WTC11 (cell line): ENCODE data around the gene MARCKS. TPM values are rescaled to one million over a fixed set of nuclear protein-coding genes. Genes with fewer than 3 reads are reported as not detected.

Experiments used
- ATAC-seq: fragments of 200-7000 bp; cut with Tn5 transposase; 2 replicates; pipeline ENCODE4 v1.10.0; 2021; ENCODE audit warnings: mild to moderate bottlenecking, moderate library complexity
- CTCF ChIA-PET: fragments of 300-600 bp; sonication (Branson Sonifier 250); formaldehyde crosslinking; loops from one replicate; lab custom pipeline; 2021; ENCODE audit warnings: antibody characterized with exemption; lab: Charles Lee
- POLR2A ChIA-PET: fragments of 350-600 bp; sonication (Branson Sonifier 250); formaldehyde crosslinking; loops from one replicate; lab custom pipeline; 2021; ENCODE audit warnings: antibody characterized with exemption; lab: Charles Lee
- DNase-seq: peaks from one replicate; pipeline ENCODE4 v3.0.0; 2021; ENCODE audit warnings: low spot score
- H3K27ac Mint-ChIP-seq: 2 replicates; pipeline ENCODE4 v1.8.0; 2021; ENCODE audit warnings: mixed read lengths
- H3K27me3 Mint-ChIP-seq: 2 replicates; pipeline ENCODE4 v1.8.0; 2021; ENCODE audit warnings: low read depth, mild to moderate bottlenecking, moderate library complexity, mixed read lengths
- H3K36me3 Mint-ChIP-seq: 2 replicates; pipeline ENCODE4 v1.8.0; 2021; ENCODE audit warnings: mixed read lengths
- H3K4me1 Mint-ChIP-seq: 2 replicates; pipeline ENCODE4 v1.8.0; 2022; ENCODE audit warnings: mixed read lengths
- H3K4me3 Mint-ChIP-seq: 2 replicates; pipeline ENCODE4 v1.8.0; 2021; ENCODE audit warnings: mild to moderate bottlenecking, moderate library complexity, mixed read lengths
- H3K9me3 Mint-ChIP-seq: 2 replicates; pipeline ENCODE4 v1.8.0; 2021; ENCODE audit warnings: mixed read lengths
- CREB1 ChIP-seq: sonication (generic); formaldehyde crosslinking; IDR thresholded peaks from 2 replicates; pipeline ENCODE4 v1.8.0; 2023; ENCODE audit warnings: mild to moderate bottlenecking, missing genetic modification reagents
- ELF4 ChIP-seq: sonication (generic); formaldehyde crosslinking; IDR thresholded peaks from 2 replicates; pipeline ENCODE4 v1.8.1; 2022; ENCODE audit warnings: low read depth, mild to moderate bottlenecking, moderate library complexity, missing genetic modification reagents
- JAZF1 ChIP-seq: fragments of 250-450 bp; sonication (Bioruptor Pico); IDR thresholded peaks from 2 replicates; pipeline ENCODE4 v1.9.0; 2021; ENCODE audit warnings: moderate library complexity, mild to moderate bottlenecking, inconsistent platforms
- MAX ChIP-seq: sonication (generic); formaldehyde crosslinking; IDR thresholded peaks from 2 replicates; pipeline ENCODE4 v1.8.0; 2022; ENCODE audit warnings: mild to moderate bottlenecking, missing genetic modification reagents
- NFATC4 ChIP-seq: fragments of 250-450 bp; sonication (Bioruptor Pico); IDR thresholded peaks from 2 replicates; pipeline ENCODE4 v1.9.0; 2021; ENCODE audit warnings: mild to moderate bottlenecking
- TEAD4 ChIP-seq: sonication (generic); formaldehyde crosslinking; IDR thresholded peaks from 2 replicates; pipeline ENCODE4 v1.8.0; 2022; ENCODE audit warnings: mild to moderate bottlenecking, missing genetic modification reagents
- ZBTB43 ChIP-seq: sonication (generic); formaldehyde crosslinking; IDR thresholded peaks from 2 replicates; pipeline ENCODE4 v1.8.1; 2023; ENCODE audit warnings: mild to moderate bottlenecking, missing genetic modification reagents
- ZNF423 ChIP-seq: fragments of 250-450 bp; sonication (Bioruptor Pico); IDR thresholded peaks from 2 replicates; pipeline ENCODE4 v2.1.2; 2022; ENCODE audit warnings: mild to moderate bottlenecking, moderate library complexity
- total RNA-seq: library from RNA; stranded (reverse); gene quantifications from 3 replicates; pipeline ENCODE4 v1.2.3, GENCODE V29; 2021
- TF ChIP-seq, protein P1 (sequence below): fragments of 250-450 bp; sonication (Bioruptor Pico); IDR thresholded peaks from 2 replicates; pipeline ENCODE4 v1.9.0; 2021; ENCODE audit warnings: mild to moderate bottlenecking
- TF ChIP-seq, protein P2 (sequence below): sonication (generic); formaldehyde crosslinking; IDR thresholded peaks from 2 replicates; pipeline ENCODE4 v1.8.1; 2023; ENCODE audit warnings: mild to moderate bottlenecking, moderate library complexity, missing genetic modification reagents

The MARCKS gene
- total RNA-seq, 1 experiment from 2014 or later = 95.1 TPM

GRCh38 chr6:113859349-113860180 lies 2.4 kb downstream of the MARCKS start:
- no peak overlapping the region for H3K27ac Mint-ChIP-seq
- H3K4me1 Mint-ChIP-seq = peaks cover 18% of the 10 kb centered on the region
- H3K9me3 Mint-ChIP-seq = no peaks in the 10 kb centered on the region
- ChIA-PET POLR2A (interaction anchor here (0.9 to 2.4 kb wide), 5 partner anchors 10 to 295 kb away, joined by 3 to 12 read pairs (median 4); no protein-coding TSS in a partner anchor), CTCF (interaction anchor here (0.7 to 2.1 kb wide), 47 partner anchors 10 to 1143 kb away, joined by 3 to 28 read pairs (median 4); no protein-coding TSS in a partner anchor)
- peak overlapping the region; percentile 75 for H3K4me3 Mint-ChIP-seq
- H3K36me3 Mint-ChIP-seq = peaks cover 25% of the 10 kb centered on the region
- DNase-seq (peak; percentile 39), ATAC-seq (no peak; the same call in 1 of the 2 replicates)
- H3K27me3 Mint-ChIP-seq = peaks cover 2% of the 10 kb centered on the region
- TF ChIP-seq ELF4 (CRISPR knock-in tag) (no peak), MAX (CRISPR knock-in tag) (peak; percentile 27; the same call in 1 of the 2 replicates)

DNA sequence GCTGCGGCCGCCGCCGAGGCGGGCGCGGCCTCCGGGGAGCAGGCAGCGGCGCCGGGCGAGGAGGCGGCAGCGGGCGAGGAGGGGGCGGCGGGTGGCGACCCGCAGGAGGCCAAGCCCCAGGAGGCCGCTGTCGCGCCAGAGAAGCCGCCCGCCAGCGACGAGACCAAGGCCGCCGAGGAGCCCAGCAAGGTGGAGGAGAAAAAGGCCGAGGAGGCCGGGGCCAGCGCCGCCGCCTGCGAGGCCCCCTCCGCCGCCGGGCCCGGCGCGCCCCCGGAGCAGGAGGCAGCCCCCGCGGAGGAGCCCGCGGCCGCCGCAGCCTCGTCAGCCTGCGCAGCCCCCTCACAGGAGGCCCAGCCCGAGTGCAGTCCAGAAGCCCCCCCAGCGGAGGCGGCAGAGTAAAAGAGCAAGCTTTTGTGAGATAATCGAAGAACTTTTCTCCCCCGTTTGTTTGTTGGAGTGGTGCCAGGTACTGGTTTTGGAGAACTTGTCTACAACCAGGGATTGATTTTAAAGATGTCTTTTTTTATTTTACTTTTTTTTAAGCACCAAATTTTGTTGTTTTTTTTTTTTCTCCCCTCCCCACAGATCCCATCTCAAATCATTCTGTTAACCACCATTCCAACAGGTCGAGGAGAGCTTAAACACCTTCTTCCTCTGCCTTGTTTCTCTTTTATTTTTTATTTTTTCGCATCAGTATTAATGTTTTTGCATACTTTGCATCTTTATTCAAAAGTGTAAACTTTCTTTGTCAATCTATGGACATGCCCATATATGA lies 3.2 kb downstream of the MARCKS start:
- POLR2A ChIA-PET = interaction anchor here (1.0 kb wide), 1 partner anchor 19 kb away, joined by 4 read pairs; no protein-coding TSS in a partner anchor
- Mint-ChIP-seq H3K27me3 (no peaks in the 10 kb centered on the region), H3K27ac (no peak overlapping the region), H3K4me1 (peaks cover 17% of the 10 kb centered on the region), H3K4me3 (peak overlapping the region; percentile 71), H3K9me3 (no peaks in the 10 kb centered on the region), H3K36me3 (peaks cover 25% of the 10 kb centered on the region)
- CTCF ChIA-PET = interaction anchor here (0.7 to 2.1 kb wide), 10 partner anchors 19 to 853 kb away, joined by 3 to 28 read pairs (median 4); no protein-coding TSS in a partner anchor
- no peak for ATAC-seq
- DNase-seq = peak; percentile 21
- TF ChIP-seq ZBTB43 (CRISPR knock-in tag) = no peak
- TF ChIP-seq TEAD4 (CRISPR knock-in tag) = no peak
- TF ChIP-seq ZNF423 = peak; percentile 33; the same call in 1 of the 2 replicates

GRCh38 chr6:113862112-113862511 lies 5.0 kb downstream of the MARCKS start:
- POLR2A ChIA-PET = no interaction called here
- TF ChIP-seq CREB1 (CRISPR knock-in tag) = no peak
- Mint-ChIP-seq H3K4me1 (peaks cover 12% of the 10 kb centered on the region), H3K9me3 (no peaks in the 10 kb centered on the region), H3K4me3 (no peak overlapping the region), H3K27me3 (no peaks in the 10 kb centered on the region), H3K27ac (no peak overlapping the region), H3K36me3 (peaks cover 25% of the 10 kb centered on the region)
- CTCF ChIA-PET = no interaction called here
- DNase-seq (no peak), ATAC-seq (no peak)

- ChIA-PET CTCF (no interaction called here), POLR2A (no interaction called here)
- TF ChIP-seq, protein P1, sequence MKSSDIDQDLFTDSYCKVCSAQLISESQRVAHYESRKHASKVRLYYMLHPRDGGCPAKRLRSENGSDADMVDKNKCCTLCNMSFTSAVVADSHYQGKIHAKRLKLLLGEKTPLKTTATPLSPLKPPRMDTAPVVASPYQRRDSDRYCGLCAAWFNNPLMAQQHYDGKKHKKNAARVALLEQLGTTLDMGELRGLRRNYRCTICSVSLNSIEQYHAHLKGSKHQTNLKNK = no peak
- no peak for TF ChIP-seq JAZF1 (CRISPR knock-in tag)
- Mint-ChIP-seq H3K4me3 (no peak overlapping the region), H3K4me1 (0 out of 2 replicates have a peak, but pooled peaks cover 5% of the 10 kb centered on the region), H3K36me3 (no peaks in the 10 kb centered on the region), H3K27me3 (no peaks in the 10 kb centered on the region), H3K9me3 (no peaks in the 10 kb centered on the region), H3K27ac (no peak overlapping the region)
- ATAC-seq = no peak
- DNase-seq = no peak
Measured at GRCh38 chr6:113870917-113871316, 13.8 kb downstream of the MARCKS start.

DNA sequence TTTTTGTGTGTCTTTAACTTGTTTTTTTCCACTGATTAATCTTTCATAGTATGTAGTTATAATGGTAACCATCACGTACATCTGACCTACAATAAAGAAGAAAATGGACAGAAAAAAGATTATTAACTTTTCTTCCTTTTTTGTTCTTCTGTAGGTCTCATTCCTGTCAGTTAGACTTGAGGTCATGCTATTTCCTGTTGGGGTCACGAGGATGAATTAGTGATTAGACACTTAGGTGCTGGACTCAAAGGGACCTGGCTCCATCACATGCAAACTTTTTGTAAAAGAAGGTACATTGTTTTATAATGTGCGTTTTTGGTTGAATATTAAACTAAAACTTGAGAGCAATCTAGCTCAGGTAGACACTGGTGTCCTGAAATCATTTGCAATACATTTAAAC lies 14.8 kb downstream of the MARCKS start:
- Mint-ChIP-seq H3K4me1 (0 out of 2 replicates have a peak, but pooled peaks cover 5% of the 10 kb centered on the region), H3K27ac (no peak overlapping the region), H3K4me3 (no peak overlapping the region), H3K27me3 (no peaks in the 10 kb centered on the region), H3K36me3 (no peaks in the 10 kb centered on the region), H3K9me3 (no peaks in the 10 kb centered on the region)
- ChIA-PET POLR2A (no interaction called here), CTCF (no interaction called here)
- ATAC-seq (no peak), DNase-seq (no peak)
- TF ChIP-seq NFATC4 (CRISPR knock-in tag) = no peak
- TF ChIP-seq, protein P2, sequence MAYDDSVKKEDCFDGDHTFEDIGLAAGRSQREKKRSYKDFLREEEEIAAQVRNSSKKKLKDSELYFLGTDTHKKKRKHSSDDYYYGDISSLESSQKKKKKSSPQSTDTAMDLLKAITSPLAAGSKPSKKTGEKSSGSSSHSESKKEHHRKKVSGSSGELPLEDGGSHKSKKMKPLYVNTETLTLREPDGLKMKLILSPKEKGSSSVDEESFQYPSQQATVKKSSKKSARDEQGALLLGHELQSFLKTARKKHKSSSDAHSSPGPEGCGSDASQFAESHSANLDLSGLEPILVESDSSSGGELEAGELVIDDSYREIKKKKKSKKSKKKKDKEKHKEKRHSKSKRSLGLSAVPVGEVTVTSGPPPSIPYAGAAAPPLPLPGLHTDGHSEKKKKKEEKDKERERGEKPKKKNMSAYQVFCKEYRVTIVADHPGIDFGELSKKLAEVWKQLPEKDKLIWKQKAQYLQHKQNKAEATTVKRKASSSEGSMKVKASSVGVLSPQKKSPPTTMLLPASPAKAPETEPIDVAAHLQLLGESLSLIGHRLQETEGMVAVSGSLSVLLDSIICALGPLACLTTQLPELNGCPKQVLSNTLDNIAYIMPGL = no peak
- TF ChIP-seq, all 79 proteins: peak for 0
